Fibroblast of gingiva (primary cell): ENCODE data around the gene MPEG1.
A peak's percentile ranks its signal among the peaks of the same experiment; 100 is the strongest.

Experiments
- DNase-seq: peaks from one replicate; pipeline ENCODE4 v3.0.0-alpha.2; 2011; ENCODE audit warnings: low read depth

MPEG1 gene

DNA sequence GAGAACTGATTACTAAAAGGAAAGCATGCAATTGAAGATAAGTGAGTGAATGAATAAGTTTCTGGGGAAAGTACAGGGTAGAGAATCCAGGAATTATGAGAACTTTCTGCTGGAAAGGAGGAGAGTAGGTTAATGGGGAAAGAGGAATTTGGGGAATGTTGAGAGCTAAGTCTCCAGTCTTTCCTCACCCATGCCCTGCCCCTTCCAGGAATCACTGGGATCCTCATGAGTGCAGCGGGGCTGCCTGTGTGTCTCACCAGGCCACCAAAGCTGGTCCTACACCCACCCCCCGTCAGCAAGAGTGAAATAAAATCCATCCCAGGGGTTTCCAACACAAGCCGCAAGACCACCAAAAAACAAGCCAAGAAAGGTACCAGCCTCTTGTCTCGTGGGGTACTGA is 23.8 kb downstream of the MPEG1 start:
- DNase-seq = no peak

- peak; percentile 47 for DNase-seq
Observed at GRCh38 chr11:59187587-59187986, 25.1 kb downstream of the MPEG1 start.

GRCh38 chr11:59187035-59187434 is 25.7 kb downstream of the MPEG1 start:
- no peak for DNase-seq

- no peak for DNase-seq
Observed at GRCh38 chr11:59186130-59186594, 26.6 kb downstream of the MPEG1 start.

GRCh38 chr11:59185386-59185945 is 27.3 kb downstream of the MPEG1 start:
- DNase-seq = no peak

DNA sequence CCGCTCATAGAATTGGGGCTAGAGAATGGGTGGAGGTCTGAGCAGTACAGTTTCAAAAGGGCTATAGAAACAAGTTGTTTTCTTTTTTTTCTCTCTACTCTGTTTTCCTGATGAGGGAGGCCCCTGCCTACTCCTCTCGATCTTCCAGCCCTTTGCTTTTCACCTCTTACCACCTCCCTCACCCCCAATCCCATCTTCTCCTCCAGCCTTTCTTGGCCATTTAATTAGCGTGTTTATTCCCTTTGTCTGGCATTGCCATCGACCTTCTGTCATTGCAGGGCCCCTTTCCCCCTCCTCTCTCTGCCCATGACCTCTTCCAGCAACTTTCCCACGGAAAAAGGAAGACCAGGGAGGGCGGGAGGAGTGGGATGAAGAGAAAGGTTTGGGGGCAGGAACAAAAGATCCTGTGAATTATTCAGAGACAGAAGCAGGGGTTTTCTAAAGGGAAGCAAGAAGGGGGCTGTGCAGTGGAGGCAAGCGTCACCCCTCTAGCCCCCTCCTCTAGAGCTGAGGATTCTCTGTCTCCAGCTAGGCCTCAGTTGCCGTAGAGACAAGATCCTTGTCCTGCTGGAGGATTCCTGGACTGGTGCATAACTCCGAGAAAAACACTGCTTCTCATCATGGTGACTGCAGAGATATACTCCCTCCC is 27.9 kb downstream of the MPEG1 start:
- no peak for DNase-seq

GRCh38 chr11:59183771-59184170 is 29.0 kb downstream of the MPEG1 start:
- peak; percentile 33 for DNase-seq

DNA sequence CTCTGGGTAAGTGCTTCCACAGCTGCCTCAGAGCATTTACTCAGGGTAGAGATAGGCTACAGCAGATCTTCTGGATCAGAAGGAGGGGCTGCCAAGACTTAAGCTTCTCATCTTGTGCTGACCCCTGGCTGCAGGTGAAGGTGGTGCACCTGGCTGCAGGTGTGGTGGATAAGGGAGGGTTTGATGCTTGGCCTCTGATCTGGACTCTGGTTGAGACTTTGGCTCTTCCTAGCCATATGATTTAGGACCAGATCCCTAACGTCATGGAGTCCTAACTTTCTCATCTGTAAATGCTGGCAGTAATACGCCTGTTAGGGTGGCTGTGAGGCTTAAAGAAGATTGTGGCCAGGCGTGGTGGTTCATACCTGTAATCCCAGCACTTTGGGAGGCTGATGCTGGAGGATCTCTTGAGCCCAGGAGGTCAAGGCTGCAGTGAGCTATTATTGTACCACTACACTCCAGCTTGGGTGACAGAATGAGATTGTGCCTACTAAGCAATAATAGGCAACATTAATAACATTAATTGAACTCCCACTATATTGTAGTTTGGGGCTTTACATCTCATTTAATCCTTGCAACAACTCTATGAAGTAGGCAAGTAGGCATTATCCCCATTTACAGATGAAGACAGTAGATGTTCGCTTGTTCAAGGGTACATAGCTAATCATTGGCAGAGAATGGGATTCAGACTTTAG is 30.1 kb downstream of the MPEG1 start:
- no peak for DNase-seq

- DNase-seq = no peak
Observed at GRCh38 chr11:59181746-59182456, 30.8 kb downstream of the MPEG1 start.

DNA sequence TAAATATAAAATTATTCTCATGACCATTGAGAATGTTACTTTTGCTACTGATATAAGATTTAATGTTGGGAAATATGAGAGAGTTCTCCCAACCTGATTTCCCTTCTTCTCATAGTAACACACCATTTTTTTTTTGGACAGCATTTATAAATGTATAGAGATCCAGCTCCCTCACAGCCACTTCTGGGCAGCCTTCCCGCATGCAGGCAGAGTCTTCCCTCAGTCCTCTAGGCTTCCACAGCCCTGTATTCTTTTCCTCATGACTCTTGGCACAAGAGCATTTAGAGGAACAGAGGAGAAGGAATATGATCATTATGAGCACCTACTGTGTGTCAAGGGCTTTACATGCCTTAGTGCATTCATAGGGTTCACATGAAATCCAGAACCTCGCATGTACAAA is 31.8 kb downstream of the MPEG1 start:
- no peak for DNase-seq

DNA sequence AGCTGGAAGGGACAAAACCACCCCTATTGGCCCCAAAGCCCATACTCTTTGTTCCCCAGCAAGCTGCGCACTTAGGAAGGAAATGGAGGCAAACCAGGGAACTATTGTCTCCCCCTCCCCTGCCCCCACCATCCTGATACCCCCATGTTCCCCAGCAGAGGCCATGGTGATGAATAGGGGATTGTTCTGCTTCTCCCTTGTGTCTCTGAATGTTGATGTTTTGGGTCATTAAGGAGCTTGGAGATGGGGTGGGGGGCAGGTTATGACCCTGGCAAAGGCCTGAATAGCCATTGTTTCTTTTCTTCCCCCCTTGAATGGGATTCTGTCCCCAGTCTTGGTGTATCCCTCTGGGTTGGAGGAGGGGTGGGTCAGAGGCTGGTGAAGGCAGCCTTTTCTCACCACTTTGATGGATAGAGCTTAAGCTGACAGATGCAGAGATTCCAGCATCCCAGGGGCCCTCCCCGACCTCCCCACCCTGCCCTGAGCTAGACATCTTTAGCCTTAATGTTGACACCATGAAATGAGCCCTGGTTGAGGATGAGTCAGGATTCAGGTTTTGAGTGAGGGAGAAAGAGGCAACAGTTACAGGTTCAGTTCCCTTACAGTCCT is 32.5 kb downstream of the MPEG1 start:
- no peak for DNase-seq

- DNase-seq = no peak
Observed at GRCh38 chr11:59179121-59179520, 33.6 kb downstream of the MPEG1 start.

GRCh38 chr11:59178402-59178801 is 34.3 kb downstream of the MPEG1 start:
- DNase-seq = no peak

- DNase-seq = no peak
Observed at GRCh38 chr11:59176330-59176729, 36.4 kb downstream of the MPEG1 start.

DNA sequence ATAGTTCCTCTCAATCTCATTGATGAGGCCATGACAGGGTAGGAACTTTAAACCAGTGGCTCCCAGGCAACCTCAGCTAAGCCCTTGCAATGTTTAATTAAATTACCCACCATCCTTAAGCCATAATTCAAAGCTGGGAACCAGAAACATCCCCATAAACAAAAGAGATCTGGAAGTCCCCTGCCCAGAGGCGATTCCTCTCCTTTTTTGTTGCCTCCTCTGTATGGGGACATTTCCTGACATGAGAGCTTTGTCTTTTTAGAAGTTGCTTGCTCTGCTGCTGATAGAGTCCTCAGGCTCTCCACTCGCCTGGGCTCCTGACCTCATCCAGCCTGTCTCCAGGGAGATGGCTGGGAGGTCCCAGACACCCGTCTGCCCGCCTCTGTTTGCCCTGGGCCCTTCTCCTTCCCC is 37.6 kb downstream of the MPEG1 start:
- no peak for DNase-seq

- no peak for DNase-seq
Observed at GRCh38 chr11:59174664-59175033, 38.1 kb downstream of the MPEG1 start.

DNA sequence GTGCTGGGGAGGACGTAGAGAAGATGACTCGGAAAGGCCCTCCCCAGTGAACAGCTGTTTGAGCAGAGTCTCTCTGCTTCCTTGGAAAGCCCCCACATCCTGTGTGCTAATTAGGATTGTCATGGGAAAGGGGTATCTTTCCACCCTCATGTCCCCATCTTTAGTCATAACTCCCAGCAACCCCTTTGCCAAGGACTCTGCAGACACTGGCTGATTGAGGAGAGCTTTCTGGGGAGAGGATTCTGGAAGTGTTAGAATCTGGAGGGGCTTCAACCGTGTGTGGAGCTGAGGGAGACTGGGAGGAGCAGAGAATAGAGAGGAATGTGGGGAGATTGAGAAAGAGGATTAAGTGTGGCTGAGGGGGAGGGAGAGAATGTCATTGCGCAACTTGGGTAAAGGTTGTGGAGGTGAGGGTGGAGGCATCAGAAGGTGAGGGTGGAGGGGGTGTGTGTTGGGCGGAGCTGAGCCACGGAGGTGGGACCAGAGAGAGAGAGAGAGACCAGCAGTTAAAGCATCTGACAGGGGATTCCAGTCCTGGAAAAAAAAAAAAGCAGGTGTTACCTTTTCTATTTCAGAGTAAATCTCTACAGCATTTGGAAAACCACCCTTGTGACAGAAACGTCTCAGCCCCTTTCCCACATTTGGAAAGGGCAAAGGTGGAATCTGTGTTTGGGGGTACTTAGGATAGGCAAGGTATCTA is 38.6 kb downstream of the MPEG1 start:
- no peak for DNase-seq

GRCh38 chr11:59173080-59173963 is 39.4 kb downstream of the MPEG1 start:
- DNase-seq = no peak

GRCh38 chr11:59172345-59173079 is 40.2 kb downstream of the MPEG1 start:
- no peak for DNase-seq
